ENCODE data around the gene NCOA5. TPM values are rescaled to one million over a fixed set of nuclear protein-coding genes. Genes with fewer than 3 reads are reported as not detected.

The NCOA5 gene
- polyA plus RNA-seq, 1 experiment: 19.0 TPM

- CTCF ChIA-PET: interaction anchor here (0.7 to 1.8 kb wide), 5 partner anchors 9 to 724 kb away, joined by 3 to 12 read pairs (median 4); no protein-coding TSS in a partner anchor
- POLR2A ChIA-PET: interaction anchor here (0.6 kb wide), 1 partner anchor 27 kb away, joined by 3 read pairs; no protein-coding TSS in a partner anchor
- peaks cover 19% of the 10 kb centered on the region for H3K27me3 ChIP-seq (ENCODE audit: control insufficient read depth, insufficient read depth, low read length)
- no peak for DNase-seq (ENCODE audit: low read depth)
- no peaks in the 10 kb centered on the region for H3K36me3 ChIP-seq (ENCODE audit: control insufficient read depth, insufficient read depth, low read length)
- no peak overlapping the region for H3K4me3 ChIP-seq (ENCODE audit: low read depth, low read length)
- no peak for TF ChIP-seq CTCF (IDR thresholded peaks at IDR 0.05; ENCODE audit: insufficient read depth, low read depth, low read length)
These were observed 62.4 kb downstream of the NCOA5 start for GRCh38 chr20:46027245-46027853.

GRCh38 chr20:46025376-46025783 is 64.4 kb downstream of the NCOA5 start:
- ChIA-PET CTCF (interaction anchor here (1.0 to 1.8 kb wide), 2 partner anchors 11 to 324 kb away, joined by 3 to 7 read pairs; no protein-coding TSS in a partner anchor), POLR2A (no interaction called here)
- TF ChIP-seq CTCF (IDR thresholded peaks at IDR 0.05; ENCODE audit: insufficient read depth, low read depth, low read length): no peak
- Histone ChIP-seq H3K27me3 (ENCODE audit: control insufficient read depth, insufficient read depth, low read length) (peaks cover 9% of the 10 kb centered on the region), H3K36me3 (ENCODE audit: control insufficient read depth, insufficient read depth, low read length) (no peaks in the 10 kb centered on the region), H3K4me3 (ENCODE audit: low read depth, low read length) (no peak overlapping the region)
- no peak for DNase-seq (ENCODE audit: low read depth)

- H3K36me3 ChIP-seq (ENCODE audit: control insufficient read depth, insufficient read depth, low read length): no peaks in the 10 kb centered on the region
- TF ChIP-seq CTCF (IDR thresholded peaks at IDR 0.05; ENCODE audit: insufficient read depth, low read depth, low read length): no peak
- H3K4me3 ChIP-seq (ENCODE audit: low read depth, low read length): no peak overlapping the region
- POLR2A ChIA-PET: no interaction called here
- H3K27me3 ChIP-seq (ENCODE audit: control insufficient read depth, insufficient read depth, low read length): peaks cover 8% of the 10 kb centered on the region
- no peak for DNase-seq (ENCODE audit: low read depth)
- CTCF ChIA-PET: interaction anchor here (1.2 to 2.4 kb wide), 9 partner anchors 10 to 325 kb away, joined by 3 to 16 read pairs (median 8); no protein-coding TSS in a partner anchor
These were observed 65.8 kb downstream of the NCOA5 start for GRCh38 chr20:46023999-46024398.

GRCh38 chr20:46023148-46023484 is 66.6 kb downstream of the NCOA5 start:
- DNase-seq (ENCODE audit: low read depth): no peak
- Histone ChIP-seq H3K4me3 (ENCODE audit: low read depth, low read length) (no peak overlapping the region), H3K36me3 (ENCODE audit: control insufficient read depth, insufficient read depth, low read length) (no peaks in the 10 kb centered on the region), H3K27me3 (ENCODE audit: control insufficient read depth, insufficient read depth, low read length) (peaks cover 9% of the 10 kb centered on the region)
- POLR2A ChIA-PET: interaction anchor here (0.7 kb wide), 1 partner anchor 9 kb away, joined by 3 read pairs; no protein-coding TSS in a partner anchor
- no peak for TF ChIP-seq CTCF (IDR thresholded peaks at IDR 0.05; ENCODE audit: insufficient read depth, low read depth, low read length)
- CTCF ChIA-PET: interaction anchor here (0.7 to 2.4 kb wide), 18 partner anchors 9 to 415 kb away, joined by 3 to 16 read pairs (median 5); no protein-coding TSS in a partner anchor

GRCh38 chr20:46022411-46023147 is 67.2 kb downstream of the NCOA5 start:
- Histone ChIP-seq H3K27me3 (ENCODE audit: control insufficient read depth, insufficient read depth, low read length) (peaks cover 11% of the 10 kb centered on the region), H3K4me3 (ENCODE audit: low read depth, low read length) (peak overlapping the region; percentile 20; the same call in 1 of the 2 replicates), H3K36me3 (ENCODE audit: control insufficient read depth, insufficient read depth, low read length) (no peaks in the 10 kb centered on the region)
- no peak for DNase-seq (ENCODE audit: low read depth)
- CTCF ChIA-PET: interaction anchor here (0.6 to 2.4 kb wide), 26 partner anchors 8 to 415 kb away, joined by 3 to 16 read pairs (median 4); no protein-coding TSS in a partner anchor
- POLR2A ChIA-PET: interaction anchor here (0.7 kb wide), 1 partner anchor 10 kb away, joined by 3 read pairs; no protein-coding TSS in a partner anchor
- peak; percentile 81 for TF ChIP-seq CTCF (IDR thresholded peaks at IDR 0.05; ENCODE audit: insufficient read depth, low read depth, low read length)

Data from BJ (cell line).